HG02759 (cell line): ENCODE measurements around the gene NINJ1.
"Not testable (repeated sequence)": the region's sequence is repeated elsewhere in the genome, so short reads cannot be mapped to it uniquely, and the experiment has no call there.

ENCODE experiments used
- ATAC-seq: cut with Tn5 transposase; IDR thresholded peaks from one replicate; pipeline ENCODE4 v1.9.1; 2021; ENCODE audit warnings: mild to moderate bottlenecking, moderate library complexity; ENCODE audit not compliant: unreplicated experiment

NINJ1 gene

DNA sequence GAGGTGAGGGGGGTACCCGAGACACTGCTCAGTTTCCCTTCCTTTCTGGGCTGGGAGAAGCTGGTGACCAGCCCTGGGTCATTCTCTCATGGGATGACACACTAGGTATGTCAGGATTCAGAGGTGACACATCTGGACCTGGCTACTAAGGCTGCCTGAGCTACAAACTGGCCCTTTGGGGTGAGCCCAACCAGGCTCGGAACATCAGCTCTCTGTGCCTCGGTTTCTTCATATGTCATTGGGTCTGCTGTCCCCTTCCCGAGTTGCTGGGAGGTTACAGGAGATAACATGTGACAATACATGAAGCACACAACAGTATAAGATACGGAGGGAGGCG, 26.3 kb downstream of the NINJ1 start:
- ATAC-seq = no peak

DNA sequence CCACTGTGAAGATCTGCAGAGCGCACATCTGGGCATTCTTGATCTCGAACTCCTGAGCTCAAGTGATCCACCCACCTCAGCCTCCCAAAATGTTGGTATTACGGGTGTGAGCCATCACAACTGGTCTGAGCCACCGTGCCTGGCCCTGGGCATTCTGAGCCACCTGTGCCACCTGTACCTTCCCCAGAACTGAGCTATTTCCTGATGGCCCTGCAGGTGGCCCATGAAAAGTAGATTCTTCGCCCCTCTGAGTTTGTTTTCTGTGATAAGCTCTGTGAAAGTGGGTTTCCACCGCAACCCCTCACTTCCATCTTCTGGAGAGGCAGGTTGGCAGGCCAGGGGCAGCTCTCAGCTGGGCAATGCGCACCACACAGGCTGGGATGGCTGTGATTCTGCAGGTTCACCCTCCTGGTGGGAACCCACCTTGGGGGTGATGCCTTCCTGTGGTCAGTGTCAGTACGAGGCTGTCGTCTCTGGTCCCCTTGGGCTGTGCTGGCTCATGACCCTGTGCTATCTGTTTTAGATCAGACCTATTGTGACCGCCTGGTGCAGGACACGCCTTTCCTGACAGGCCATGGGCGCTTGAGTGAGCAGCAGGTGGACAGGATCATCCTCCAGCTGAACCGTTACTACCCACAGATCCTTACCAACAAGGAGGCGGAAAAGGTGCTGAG, 26.8 kb downstream of the NINJ1 start:
- no peak for ATAC-seq

- ATAC-seq = no peak
Observed at GRCh38 chr9:93105620-93106019, 28.4 kb downstream of the NINJ1 start.

DNA sequence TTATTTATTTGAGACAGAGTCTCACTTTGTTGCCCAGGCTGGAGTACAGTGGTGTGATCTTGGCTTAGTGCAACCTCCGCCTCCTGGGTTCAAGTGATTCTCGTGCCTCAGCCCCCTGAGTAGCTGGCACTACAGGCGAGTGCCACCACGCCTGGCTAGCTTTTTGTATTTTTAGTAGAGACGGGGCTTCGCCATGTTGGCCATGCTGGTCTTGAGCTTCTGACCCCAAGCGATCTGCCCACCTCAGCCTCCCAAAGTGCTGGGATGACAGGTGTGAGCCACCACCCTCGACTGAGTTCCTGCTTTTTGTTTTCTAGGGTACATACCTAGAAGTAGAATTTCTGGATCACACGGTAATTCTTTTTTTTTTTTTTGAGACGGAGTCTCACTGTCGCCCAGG, 33.0 kb downstream of the NINJ1 start:
- ATAC-seq = not testable (repeated sequence)

- ATAC-seq = no peak
Observed at GRCh38 chr9:93100276-93100636, 33.8 kb downstream of the NINJ1 start.

- ATAC-seq = no peak
Observed at GRCh38 chr9:93099551-93100275, 34.3 kb downstream of the NINJ1 start.

GRCh38 chr9:93098236-93098946, 35.7 kb downstream of the NINJ1 start:
- no peak for ATAC-seq

GRCh38 chr9:93097511-93098201, 36.4 kb downstream of the NINJ1 start:
- ATAC-seq = no peak

DNA sequence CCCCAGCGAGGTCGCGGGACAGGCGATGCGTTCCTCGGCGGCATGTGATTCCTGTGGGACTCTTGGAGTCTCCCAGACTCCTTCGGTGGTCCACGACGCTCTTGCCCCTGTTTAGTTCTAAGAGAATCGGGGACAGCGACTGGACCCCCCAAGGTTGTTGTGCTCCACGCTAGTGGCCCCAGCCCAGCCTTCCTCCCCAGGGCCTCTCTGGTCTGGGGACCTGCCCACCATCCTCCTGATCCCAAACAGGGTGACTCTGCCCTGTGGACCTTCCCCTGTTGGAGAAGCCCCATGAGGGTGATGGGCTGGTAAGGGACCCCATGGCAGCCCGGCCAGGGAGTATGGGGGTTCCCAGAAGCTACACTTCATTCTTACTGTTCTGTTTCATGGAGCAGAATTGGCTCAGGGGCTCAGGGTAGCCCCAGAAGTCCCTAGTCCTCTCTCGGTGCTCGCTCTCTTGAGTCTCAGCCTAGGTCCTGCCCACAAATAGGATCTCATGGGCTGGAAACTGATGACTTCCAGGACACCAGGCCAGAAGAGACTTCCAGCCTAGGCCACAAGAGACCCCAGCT, 37.2 kb downstream of the NINJ1 start:
- no peak for ATAC-seq

DNA sequence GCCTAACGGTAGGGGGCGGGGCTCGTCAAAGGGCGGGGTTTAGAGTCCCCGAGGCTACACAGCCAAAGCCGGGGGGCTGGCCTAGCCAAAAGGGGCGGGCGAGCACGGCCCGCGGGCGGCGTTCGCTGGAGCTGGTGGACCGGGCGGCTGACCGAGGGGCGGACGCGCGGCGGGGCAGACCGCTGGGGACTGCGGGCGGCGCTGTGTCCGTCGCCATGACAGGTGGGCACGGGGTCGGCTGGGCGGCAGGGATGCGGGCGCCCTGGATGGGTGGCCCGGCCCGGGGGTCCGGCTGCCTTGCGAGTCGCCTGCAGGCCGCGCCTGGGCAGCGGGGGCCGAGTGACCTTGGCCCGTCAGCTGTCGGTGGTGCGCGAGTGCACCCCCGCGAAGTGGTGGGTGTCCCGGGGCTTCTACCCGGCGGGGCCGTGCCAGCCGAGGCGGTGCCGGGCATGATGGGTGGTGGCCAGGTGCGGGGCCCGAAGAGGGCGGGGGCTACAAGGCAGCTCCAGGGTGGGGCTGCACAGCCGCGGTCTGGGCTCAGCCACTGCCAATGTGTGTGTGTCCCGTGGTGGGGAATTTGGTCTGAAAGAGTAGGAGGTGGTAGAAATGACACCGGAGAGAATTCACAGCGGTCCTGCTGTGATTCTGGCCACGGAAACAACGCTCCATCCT, 37.8 kb downstream of the NINJ1 start, which contains the start of gene CARD19:
Gene CARD19 (plus strand): TSS at position 87 of the 672 bp plus-strand sequence. CDS start 129 bp downstream, at position 216.
- ATAC-seq = peak; percentile 51

- ATAC-seq = peak; percentile 71
Observed at GRCh38 chr9:93095205-93096130, 38.6 kb downstream of the NINJ1 start.

GRCh38 chr9:93094658-93095204, 39.3 kb downstream of the NINJ1 start:
- no peak for ATAC-seq

GRCh38 chr9:93093877-93094657, 40.0 kb downstream of the NINJ1 start:
- no peak for ATAC-seq

DNA sequence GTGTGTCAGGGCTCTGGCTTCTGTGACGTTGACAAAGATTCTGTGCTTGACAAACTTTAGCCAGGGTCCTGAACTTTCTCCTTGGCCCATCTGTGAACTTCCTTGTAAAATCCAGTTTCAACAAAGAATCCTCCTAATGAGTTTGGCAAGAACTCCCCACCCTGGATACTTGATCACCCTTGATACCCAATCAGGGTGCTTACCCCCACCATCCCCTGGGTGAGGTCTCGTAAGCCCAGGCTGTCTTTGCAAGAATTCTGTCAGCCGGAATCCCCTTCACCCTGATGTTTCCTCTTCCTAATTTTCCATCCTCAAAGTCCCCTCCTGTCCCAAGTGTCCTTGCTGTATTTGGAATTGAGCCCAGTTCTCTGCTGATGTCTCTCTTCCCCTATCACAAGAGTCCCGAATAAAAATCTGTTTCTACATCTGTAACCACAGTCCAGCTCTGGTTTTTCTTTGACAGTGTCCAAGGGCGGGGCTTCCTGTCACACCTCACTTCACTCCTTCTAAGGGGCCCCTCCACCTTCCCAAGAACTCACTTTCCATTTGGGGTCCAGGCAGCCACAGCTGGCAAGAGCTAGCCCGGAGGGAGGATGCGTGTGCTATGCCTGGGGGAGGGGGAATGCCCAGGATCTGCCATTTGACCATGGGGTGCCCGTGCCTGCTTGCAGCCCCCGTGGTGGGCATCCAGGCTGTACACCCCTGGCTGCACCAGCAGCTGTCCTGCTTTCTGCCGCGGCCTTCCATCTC, 40.7 kb downstream of the NINJ1 start:
- no peak for ATAC-seq

GRCh38 chr9:93092251-93092991, 41.6 kb downstream of the NINJ1 start:
- no peak for ATAC-seq

- no peak for ATAC-seq
Observed at GRCh38 chr9:93091453-93092081, 42.5 kb downstream of the NINJ1 start.

- ATAC-seq = no peak
Observed at GRCh38 chr9:93091056-93091452, 43.0 kb downstream of the NINJ1 start.
